Thyroid gland (tissue), 4 donors: ENCODE data around the gene RBM39.

ENCODE experiments used
- CTCF ChIP-seq, 6 experiments: fragments of 200-600 bp in 3 of 6; fragments of 450-650 bp in 3 of 6; sonication (generic) in 3 of 6; IDR thresholded peaks; one replicate each; pipeline ENCODE4 v1.5.1; 2016 to 2019; ENCODE audit warnings: antibody characterized with exemption in 6 of 6, mild to moderate bottlenecking in 2 of 6, inconsistent platforms in 1 of 6, moderate library complexity in 1 of 6
- POLR2A ChIP-seq, 2 donors: fragments of 450-650 bp; IDR thresholded peaks; one replicate each; pipeline ENCODE4 v1.6.1; 2017; ENCODE audit warnings: antibody characterized with exemption in 2 of 2, mild to moderate bottlenecking in 2 of 2, moderate library complexity in 1 of 2

- TF ChIP-seq POLR2A (IDR thresholded peaks at IDR 0.05) (no peak), CTCF (IDR thresholded peaks at IDR 0.05) (no peak)
Observed at GRCh38 chr20:35673884-35674283, 68.2 kb downstream of the RBM39 start.
